Stimulated activated CD8-positive, alpha-beta memory T cell treated with anti-CD3 and anti-CD28 coated beads, Interleukin-4, amount 100 ng/mL, for 4 hours (primary cell): ENCODE data around the gene GNL3.
"Not testable (repeated sequence)": the region's sequence is repeated elsewhere in the genome, so short reads cannot be mapped to it uniquely, and the experiment has no call there.

ENCODE experiments used
- DNase-seq, 2 donors: peaks; one replicate each; pipeline ENCODE4 v3.0.0-alpha.2; 2020; ENCODE audit warnings: low read depth in 2 of 2, low spot score in 1 of 2

The GNL3 gene

DNA sequence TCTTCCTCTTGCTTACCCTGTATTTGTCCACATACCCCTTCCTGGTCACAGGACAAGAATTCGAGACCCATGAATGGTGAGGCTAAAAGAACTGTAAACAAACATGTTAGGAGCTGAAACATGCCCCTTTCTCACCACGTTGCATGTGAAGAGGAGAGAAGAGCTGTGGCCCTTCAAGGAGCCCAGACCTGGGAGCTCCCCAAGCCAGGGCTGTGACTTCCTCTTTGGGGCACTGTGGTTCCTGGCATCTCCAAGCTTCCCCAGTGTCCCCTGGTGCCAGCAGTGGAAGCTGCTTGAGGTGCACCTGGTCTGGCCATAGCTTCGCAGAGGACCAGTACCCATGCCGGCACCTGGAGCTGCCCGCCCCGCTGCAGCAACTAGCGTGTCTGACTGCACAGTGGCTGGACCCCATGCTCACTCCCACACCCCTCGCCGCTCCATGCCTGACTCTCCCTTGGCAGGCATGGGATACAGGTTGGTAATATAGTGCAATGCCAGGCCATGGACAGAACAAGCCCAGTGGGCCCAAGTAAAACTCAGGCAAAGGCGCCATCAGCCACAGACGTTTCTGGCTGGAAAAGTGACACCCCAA is 30.0 kb downstream of the GNL3 start:
- no peak for DNase-seq

DNA sequence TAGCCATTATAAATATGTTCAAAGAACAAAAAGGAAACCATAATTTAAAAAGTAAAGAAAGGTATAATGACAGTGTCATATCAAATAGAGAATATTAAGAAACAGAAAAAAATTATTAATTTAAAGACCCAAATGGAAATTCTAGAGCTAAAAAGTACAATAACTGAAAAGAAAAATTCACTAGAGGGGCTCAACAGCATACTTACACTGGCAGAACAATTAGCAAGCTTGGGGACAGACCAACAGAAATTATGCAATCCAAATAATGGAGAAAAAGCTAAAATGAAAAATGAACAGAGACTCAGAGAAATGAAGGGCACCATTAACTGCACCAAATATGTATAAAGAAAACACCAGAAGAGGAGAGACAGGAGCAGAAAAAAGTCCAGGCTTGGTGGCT is 33.8 kb downstream of the GNL3 start:
- no peak for DNase-seq

DNA sequence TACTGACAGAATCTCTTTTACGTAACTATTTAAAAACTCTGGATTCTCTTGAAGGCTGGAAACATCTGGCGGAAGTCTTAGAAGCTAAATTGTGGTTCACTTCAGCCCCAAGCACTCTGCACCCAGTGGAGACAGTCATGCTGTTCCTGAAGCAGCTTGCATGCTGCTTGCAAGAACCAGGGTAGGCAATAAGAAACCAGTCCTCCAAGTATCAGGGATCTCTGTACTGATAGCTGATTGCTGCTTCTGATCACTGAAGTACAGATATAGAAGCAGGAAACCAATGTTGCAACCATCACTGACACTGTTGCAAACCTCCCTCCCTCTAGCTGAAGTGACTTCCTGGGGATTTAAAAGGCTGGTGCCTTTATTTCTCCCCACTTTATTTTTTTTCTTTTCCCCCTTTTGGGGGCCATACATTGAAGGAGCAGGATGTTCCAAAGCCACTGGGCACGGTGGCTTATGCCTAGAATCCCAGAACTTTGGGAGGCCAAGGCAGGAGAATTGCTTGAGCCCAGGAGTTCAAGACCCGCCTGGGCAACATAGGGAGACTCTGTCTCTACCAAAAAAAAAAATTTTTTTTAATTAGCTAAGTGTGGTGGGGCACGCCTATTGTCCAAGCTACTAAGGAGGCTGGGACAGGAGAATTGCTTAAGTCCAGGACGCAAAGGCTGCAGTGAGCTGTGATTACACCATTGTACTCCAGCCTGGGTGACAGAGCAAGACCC is 35.3 kb downstream of the GNL3 start:
- no peak for DNase-seq

DNA sequence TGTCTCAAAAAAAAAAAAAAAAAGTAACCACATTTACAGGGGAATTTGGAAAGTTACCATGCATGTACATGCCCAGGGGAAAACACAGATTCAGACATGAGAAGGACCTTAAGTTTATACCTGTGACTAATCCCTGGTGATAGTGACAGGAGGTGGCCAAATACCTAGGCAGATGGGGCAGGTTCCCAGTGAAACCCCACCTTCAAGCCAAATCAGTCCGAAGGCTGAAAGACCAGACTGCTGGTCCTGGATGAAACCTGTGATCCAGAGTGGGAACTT is 35.8 kb downstream of the GNL3 start:
- DNase-seq, result no peak

DNA sequence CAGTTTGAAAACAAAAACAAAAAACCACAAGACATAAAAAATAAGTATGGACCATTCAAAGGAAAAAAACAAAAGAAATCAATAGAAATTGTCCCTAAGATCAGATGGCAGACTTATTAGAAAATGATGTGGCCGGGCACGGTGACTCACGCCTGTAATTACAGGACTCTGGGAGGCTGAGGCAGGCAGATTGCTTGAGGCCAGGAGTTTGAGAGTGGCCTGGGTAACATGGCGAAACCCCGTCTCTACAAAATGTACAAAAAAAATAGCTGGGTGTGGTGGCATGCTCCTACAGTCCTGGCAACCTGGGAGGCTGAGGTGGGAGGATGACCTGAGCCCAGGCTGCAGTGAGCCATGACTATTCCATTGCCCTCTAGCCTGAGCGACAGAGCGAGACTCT is 36.7 kb downstream of the GNL3 start:
- no peak for DNase-seq

DNA sequence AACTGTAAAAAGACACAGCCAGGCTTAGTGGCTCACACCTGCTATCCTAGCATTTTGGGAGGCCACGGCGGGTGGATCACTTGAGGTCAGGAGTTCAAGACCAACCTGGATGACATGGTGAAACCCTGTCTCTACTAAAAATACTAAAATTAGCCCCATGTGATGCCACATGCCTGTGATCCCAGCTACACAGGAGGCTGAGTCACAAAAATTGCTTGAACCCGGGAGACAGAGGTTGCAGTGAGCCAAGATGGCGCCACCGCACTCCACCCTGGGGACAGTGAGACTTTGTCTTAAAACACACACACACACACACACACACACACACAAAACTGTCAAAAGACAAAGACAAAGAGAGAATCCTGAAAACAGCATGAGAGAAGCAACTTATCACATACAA is 38.1 kb downstream of the GNL3 start:
- DNase-seq, result no peak

DNA sequence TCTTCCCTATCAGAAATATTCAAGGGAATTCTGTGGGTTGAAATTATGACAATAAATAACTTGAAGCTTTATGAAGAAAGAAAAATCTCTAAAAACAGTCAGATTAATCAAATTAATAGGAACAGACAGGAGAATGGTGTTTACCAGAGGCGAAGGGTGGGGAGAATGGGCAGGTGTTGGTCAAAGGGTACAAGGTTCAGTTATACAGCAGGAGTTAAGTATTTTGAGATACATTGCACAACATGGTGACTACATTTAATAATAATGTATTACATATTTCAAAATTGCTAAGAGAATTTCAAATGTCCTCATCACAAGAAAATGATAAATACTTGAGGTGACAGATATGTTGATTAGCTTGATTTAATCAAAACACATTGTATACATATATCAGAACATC is 38.7 kb downstream of the GNL3 start:
- no peak for DNase-seq

DNA sequence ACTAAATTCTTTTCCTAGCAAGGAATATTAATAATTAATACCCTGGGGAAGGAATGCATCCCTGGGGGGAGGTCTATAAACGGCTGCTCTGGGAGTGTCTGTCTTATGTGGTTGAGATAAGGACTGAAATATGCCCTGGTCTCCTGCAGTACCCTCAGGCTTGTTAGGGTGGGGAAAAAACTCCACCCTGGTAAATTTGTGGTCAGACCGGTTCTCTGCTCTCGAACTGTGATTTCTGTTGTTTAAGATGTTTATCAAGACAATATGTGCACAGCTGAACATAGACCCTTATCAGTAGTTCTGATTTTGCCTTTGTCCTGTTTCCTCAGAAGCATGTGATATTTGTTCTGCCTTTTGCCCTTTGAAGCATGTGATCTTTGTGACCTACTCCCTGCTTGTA is 42.9 kb downstream of the GNL3 start:
- not testable (repeated sequence) for DNase-seq

DNA sequence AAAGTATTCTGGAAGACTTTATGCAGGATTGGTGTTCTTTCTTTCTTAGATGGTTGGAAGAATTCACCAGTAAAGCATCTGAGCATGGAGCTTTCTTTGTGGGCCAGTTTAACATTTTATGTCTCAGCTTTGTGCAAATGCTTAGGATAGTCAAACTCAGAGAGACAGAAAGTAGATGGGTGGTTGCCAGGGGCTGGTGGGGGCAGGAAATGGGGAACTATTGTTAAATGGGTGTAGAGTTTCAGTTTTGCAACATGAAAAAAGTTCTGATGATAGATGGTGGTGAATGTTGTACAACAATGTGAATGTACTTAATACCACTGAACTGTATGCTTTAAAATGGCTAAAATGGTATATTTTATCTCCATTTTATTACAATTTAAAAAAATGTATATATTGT is 44.8 kb downstream of the GNL3 start:
- DNase-seq, result no peak

DNA sequence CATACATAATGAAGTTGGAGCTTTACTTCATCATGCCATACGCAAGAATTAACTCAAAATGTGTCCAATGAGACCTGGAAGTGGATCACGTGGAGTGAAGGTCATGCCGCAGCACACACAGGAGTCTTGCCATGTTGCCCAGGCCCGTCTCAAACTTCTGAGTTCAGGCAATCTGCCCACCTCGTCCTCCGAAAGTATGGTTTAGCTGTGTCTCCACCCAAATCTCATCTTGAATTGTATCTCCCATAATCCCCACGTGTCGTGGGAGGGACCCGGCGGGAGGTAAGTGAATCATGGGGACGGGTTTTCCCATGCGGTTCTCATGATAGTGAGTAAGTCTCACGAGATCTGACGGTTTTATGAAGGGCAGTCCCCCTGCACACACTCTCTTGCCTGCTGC is 45.8 kb downstream of the GNL3 start:
- DNase-seq, result no peak

DNA sequence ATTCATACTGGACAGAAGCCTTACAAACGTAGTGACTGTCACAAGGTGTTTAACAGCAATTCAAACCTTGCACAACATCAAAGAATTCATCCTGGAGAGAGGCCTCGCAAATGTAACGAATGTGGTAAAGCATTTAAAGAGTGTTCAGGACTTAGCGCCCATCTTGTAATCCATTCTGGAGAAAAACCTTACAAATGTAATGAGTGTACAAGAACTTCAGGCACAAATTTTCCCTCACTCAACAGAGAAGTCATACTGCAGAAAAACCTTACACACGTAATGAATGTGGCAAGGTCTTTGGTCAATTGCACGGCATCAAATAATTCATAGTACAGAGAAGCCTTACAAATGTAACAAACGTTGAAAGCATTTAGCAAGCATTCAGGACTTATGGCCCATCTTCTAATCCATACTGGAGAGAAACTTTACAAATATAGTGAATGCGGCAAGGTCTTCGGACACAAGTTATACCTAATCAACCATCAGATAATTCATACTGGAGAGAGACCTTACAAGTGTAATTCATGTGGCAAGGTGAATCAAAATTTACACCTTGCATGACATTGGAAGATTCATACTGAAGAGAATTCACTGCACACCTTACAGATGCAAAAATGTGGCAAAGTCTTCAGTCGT is 47.5 kb downstream of the GNL3 start:
- DNase-seq, result no peak

DNA sequence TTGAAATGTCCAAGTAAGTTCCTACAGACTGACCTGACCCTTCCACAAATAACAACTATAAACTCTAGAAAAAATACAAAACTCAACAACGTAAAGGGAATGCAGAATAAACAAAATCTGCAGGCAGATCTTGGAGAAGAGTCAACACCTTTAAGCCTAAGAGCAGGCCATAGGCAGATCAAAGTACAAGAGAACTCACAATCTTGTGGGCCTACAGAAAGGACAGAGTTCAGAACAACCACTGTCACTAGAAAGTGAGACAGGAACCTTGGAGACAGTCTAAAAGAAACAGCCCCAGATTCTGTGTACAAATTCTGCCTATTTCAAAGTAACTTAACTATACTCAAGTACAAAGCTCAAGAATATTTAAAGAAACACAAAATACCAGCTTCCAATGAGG is 53.9 kb downstream of the GNL3 start:
- DNase-seq, result no peak

DNA sequence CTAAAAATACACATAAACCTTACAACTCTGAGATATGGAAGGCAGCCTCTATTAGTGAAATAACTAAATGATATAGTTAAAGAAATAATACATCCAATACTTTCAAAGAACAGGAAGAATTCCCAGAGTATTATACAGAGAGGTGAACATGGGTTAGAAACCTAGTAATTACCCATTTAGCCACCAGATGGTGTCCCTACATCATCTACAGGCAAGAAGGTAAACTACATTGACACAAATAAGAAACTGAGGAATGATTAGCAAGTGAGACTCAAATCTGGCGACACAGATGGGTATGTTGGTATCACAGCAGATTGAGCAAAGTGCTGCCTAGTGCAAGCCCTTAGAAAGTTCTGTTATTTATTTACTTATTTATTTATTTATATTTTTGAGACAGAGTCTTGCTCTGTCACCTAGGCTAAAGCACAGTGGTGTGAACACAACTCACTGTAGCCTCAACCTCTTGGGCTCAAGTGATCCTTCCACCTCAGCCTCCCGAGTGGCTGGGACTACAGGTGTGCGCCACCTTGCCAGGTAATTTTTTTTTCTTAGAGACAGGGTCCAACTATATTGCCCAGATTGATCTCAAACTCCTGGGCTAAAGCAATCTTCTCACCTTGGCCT is 56.7 kb downstream of the GNL3 start:
- no peak for DNase-seq

DNA sequence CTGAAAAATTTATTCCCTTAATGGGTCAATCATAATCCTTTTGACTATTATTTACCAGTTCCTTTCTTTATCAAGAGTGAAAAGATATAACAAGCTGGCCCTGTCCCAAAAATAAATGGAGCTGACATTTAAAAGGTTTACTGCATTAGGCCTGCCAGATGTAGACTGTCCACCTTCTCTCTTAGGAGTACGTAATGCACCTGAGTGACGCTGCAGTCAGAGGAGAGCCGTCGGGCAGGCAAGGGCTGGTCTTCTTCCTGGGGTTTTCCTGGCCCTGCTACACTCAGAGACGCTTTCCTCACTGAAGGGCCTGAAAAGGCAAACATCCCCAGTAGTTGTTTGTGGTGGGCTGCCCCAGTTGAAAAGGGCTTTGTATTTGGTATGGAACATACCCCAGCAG is 57.3 kb downstream of the GNL3 start:
- DNase-seq, result no peak

DNA sequence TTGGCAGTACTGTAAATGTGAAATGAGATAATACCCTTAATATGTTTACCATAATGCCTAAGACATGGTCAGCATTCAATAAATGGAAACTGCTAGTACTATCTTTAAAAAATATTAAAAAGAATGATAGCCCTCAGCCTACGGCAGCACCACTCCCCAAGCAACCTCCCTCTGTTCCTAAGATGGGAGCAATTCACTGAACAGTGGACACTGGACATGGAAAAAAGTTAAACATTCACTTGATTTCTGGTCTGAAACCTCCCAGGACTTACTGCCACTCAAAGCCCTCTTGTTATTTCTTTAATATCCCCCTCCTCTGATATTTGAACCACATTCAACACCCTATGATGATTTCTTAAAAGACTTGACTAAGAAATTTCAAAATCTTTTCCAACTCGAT is 57.9 kb downstream of the GNL3 start:
- DNase-seq, result no peak
